Activated CD4-positive, alpha-beta T cell treated with anti-CD3 and anti-CD28 coated beads, Interleukin-2, amount 10 ng/mL, durations not matched to agents 24 days and 14 days (primary cell): Measurements from ENCODE around the gene MAMLD1. TPM values are rescaled to one million over a fixed set of nuclear protein-coding genes. Genes with fewer than 3 reads are reported as not detected.

Experiments used
- DNase-seq: peaks from one replicate; pipeline ENCODE4 v3.0.0; 2022
- H3K27ac Mint-ChIP-seq: one replicate; pipeline ENCODE4 v1.8.0; 2022; ENCODE audit warnings: mild to moderate bottlenecking, mixed read lengths
- H3K27me3 Mint-ChIP-seq: one replicate; pipeline ENCODE4 v1.8.0; 2022; ENCODE audit warnings: mixed read lengths
- H3K36me3 Mint-ChIP-seq: one replicate; pipeline ENCODE4 v1.8.0; 2022; ENCODE audit warnings: low read depth, mild to moderate bottlenecking, mixed read lengths
- H3K4me1 Mint-ChIP-seq: one replicate; pipeline ENCODE4 v1.8.0; 2021; ENCODE audit warnings: mixed read lengths
- H3K4me3 Mint-ChIP-seq: one replicate; pipeline ENCODE4 v1.8.0; 2022; ENCODE audit warnings: mild to moderate bottlenecking, moderate library complexity, mixed read lengths
- H3K9me3 Mint-ChIP-seq: one replicate; pipeline ENCODE4 v1.8.0; 2021; ENCODE audit warnings: mixed read lengths
- intact Hi-C: fragments of 100-400 bp; cut with micrococcal nuclease; formaldehyde crosslinking; loops from one replicate; pipeline ENCODE4 v1.15.1; 2023
- total RNA-seq: library from RNA; stranded (reverse); gene quantifications from 2 replicates; pipeline ENCODE4 v1.2.3, GENCODE V29; 2022

MAMLD1 gene
- total RNA-seq, 1 donor from 2014 or later, result 14.2 TPM

- H3K9me3 Mint-ChIP-seq, result no peaks in the 10 kb centered on the region
- H3K36me3 Mint-ChIP-seq, result peaks cover 29% of the 10 kb centered on the region
- intact Hi-C loops, result loop anchor here (2.0 to 5.0 kb wide), 2 partner anchors 40 to 99 kb away; no protein-coding TSS in a partner anchor
These were observed 124.4 kb downstream of the MAMLD1 start for GRCh38 chrX:150487369-150488094.

GRCh38 chrX:150489359-150490015 is 126.4 kb downstream of the MAMLD1 start:
- no peak for DNase-seq
- Mint-ChIP-seq H3K4me1 (peaks cover 16% of the 10 kb centered on the region), H3K27ac (no peak overlapping the region), H3K36me3 (peaks cover 23% of the 10 kb centered on the region), H3K9me3 (no peaks in the 10 kb centered on the region), H3K4me3 (no peak overlapping the region), H3K27me3 (no peaks in the 10 kb centered on the region)
- intact Hi-C loops, result loop anchor here (5.0 kb wide), 1 partner anchor 42 kb away; no protein-coding TSS in a partner anchor

More at GRCh38 chrX:150487369-150488094, 124.4 kb downstream of the MAMLD1 start:
- no peak for DNase-seq
- Mint-ChIP-seq H3K27ac (no peak overlapping the region), H3K4me3 (no peak overlapping the region), H3K27me3 (no peaks in the 10 kb centered on the region), H3K4me1 (peaks cover 28% of the 10 kb centered on the region)

- no peak overlapping the region for H3K27ac Mint-ChIP-seq
- no peak overlapping the region for H3K4me3 Mint-ChIP-seq
- peaks cover 7% of the 10 kb centered on the region for H3K36me3 Mint-ChIP-seq
- no peaks in the 10 kb centered on the region for H3K9me3 Mint-ChIP-seq
- H3K4me1 Mint-ChIP-seq, result no peaks in the 10 kb centered on the region
- DNase-seq, result no peak
- intact Hi-C loops, result no loop called here
- no peaks in the 10 kb centered on the region for H3K27me3 Mint-ChIP-seq
These were observed 132.4 kb downstream of the MAMLD1 start for GRCh38 chrX:150495496-150495895.

- Mint-ChIP-seq H3K27ac (no peak overlapping the region), H3K4me3 (no peak overlapping the region), H3K27me3 (no peaks in the 10 kb centered on the region), H3K9me3 (no peaks in the 10 kb centered on the region), H3K4me1 (no peaks in the 10 kb centered on the region), H3K36me3 (peaks cover 4% of the 10 kb centered on the region)
- intact Hi-C loops, result no loop called here
- no peak for DNase-seq
These were observed 136.1 kb downstream of the MAMLD1 start for GRCh38 chrX:150499240-150499639.

GRCh38 chrX:150502091-150502490 is 139.0 kb downstream of the MAMLD1 start:
- H3K9me3 Mint-ChIP-seq, result no peaks in the 10 kb centered on the region
- no peak overlapping the region for H3K4me3 Mint-ChIP-seq
- peaks cover 7% of the 10 kb centered on the region for H3K4me1 Mint-ChIP-seq
- peaks cover 3% of the 10 kb centered on the region for H3K36me3 Mint-ChIP-seq
- no peak for DNase-seq
- no peak overlapping the region for H3K27ac Mint-ChIP-seq
- no peaks in the 10 kb centered on the region for H3K27me3 Mint-ChIP-seq
- intact Hi-C loops, result no loop called here

GRCh38 chrX:150502979-150503897 is 140.1 kb downstream of the MAMLD1 start:
- intact Hi-C loops, result no loop called here
- no peaks in the 10 kb centered on the region for H3K9me3 Mint-ChIP-seq
- H3K27ac Mint-ChIP-seq, result no peak overlapping the region
- H3K4me3 Mint-ChIP-seq, result no peak overlapping the region
- no peaks in the 10 kb centered on the region for H3K27me3 Mint-ChIP-seq
- no peak for DNase-seq
- H3K36me3 Mint-ChIP-seq, result peaks cover 3% of the 10 kb centered on the region
- H3K4me1 Mint-ChIP-seq, result peaks cover 9% of the 10 kb centered on the region

GRCh38 chrX:150503898-150504219 is 140.7 kb downstream of the MAMLD1 start:
- H3K9me3 Mint-ChIP-seq, result no peaks in the 10 kb centered on the region
- peaks cover 3% of the 10 kb centered on the region for H3K36me3 Mint-ChIP-seq
- peaks cover 9% of the 10 kb centered on the region for H3K4me1 Mint-ChIP-seq
- DNase-seq, result no peak
- H3K27ac Mint-ChIP-seq, result no peak overlapping the region
- H3K4me3 Mint-ChIP-seq, result no peak overlapping the region
- H3K27me3 Mint-ChIP-seq, result no peaks in the 10 kb centered on the region
- intact Hi-C loops, result no loop called here

GRCh38 chrX:150504397-150505182 is 141.5 kb downstream of the MAMLD1 start:
- intact Hi-C loops, result no loop called here
- Mint-ChIP-seq H3K27me3 (no peaks in the 10 kb centered on the region), H3K36me3 (no peaks in the 10 kb centered on the region), H3K27ac (peak overlapping the region; percentile 25), H3K4me3 (no peak overlapping the region), H3K9me3 (no peaks in the 10 kb centered on the region), H3K4me1 (peaks cover 9% of the 10 kb centered on the region)
- DNase-seq, result no peak

- Mint-ChIP-seq H3K27me3 (no peaks in the 10 kb centered on the region), H3K4me1 (peaks cover 9% of the 10 kb centered on the region), H3K27ac (no peak overlapping the region), H3K9me3 (no peaks in the 10 kb centered on the region), H3K4me3 (no peak overlapping the region), H3K36me3 (peaks cover 2% of the 10 kb centered on the region)
- intact Hi-C loops, result no loop called here
- DNase-seq, result no peak
These were observed 142.9 kb downstream of the MAMLD1 start for GRCh38 chrX:150506020-150506419.

GRCh38 chrX:150506486-150506885 is 143.4 kb downstream of the MAMLD1 start:
- H3K4me1 Mint-ChIP-seq, result peaks cover 9% of the 10 kb centered on the region
- no peak overlapping the region for H3K4me3 Mint-ChIP-seq
- H3K27ac Mint-ChIP-seq, result no peak overlapping the region
- H3K9me3 Mint-ChIP-seq, result no peaks in the 10 kb centered on the region
- no peaks in the 10 kb centered on the region for H3K27me3 Mint-ChIP-seq
- intact Hi-C loops, result no loop called here
- DNase-seq, result no peak
- H3K36me3 Mint-ChIP-seq, result peaks cover 4% of the 10 kb centered on the region

GRCh38 chrX:150507251-150507856 is 144.2 kb downstream of the MAMLD1 start:
- Mint-ChIP-seq H3K27ac (no peak overlapping the region), H3K4me3 (no peak overlapping the region), H3K9me3 (no peaks in the 10 kb centered on the region), H3K36me3 (peaks cover 4% of the 10 kb centered on the region), H3K27me3 (no peaks in the 10 kb centered on the region), H3K4me1 (peaks cover 9% of the 10 kb centered on the region)
- DNase-seq, result no peak
- intact Hi-C loops, result no loop called here

GRCh38 chrX:150508018-150508417 is 144.9 kb downstream of the MAMLD1 start:
- peaks cover 9% of the 10 kb centered on the region for H3K4me1 Mint-ChIP-seq
- DNase-seq, result no peak
- H3K36me3 Mint-ChIP-seq, result peaks cover 4% of the 10 kb centered on the region
- no peak overlapping the region for H3K4me3 Mint-ChIP-seq
- no peaks in the 10 kb centered on the region for H3K27me3 Mint-ChIP-seq
- H3K27ac Mint-ChIP-seq, result no peak overlapping the region
- intact Hi-C loops, result no loop called here
- no peaks in the 10 kb centered on the region for H3K9me3 Mint-ChIP-seq
